Stimulated activated CD4-positive, alpha-beta T cell treated with anti-CD3 and anti-CD28 coated beads, Interleukin-1b, Interleukin-23, amount 100 ng/mL, for 1 hour (primary cell): ENCODE results near the gene NRXN2.

Experiments
- DNase-seq, 2 donors: peaks; one replicate each; pipeline ENCODE4 v3.0.0-alpha.2; 2020; ENCODE audit warnings: low read depth in 2 of 2

NRXN2 gene

GRCh38 chr11:64723117-64723906, at the start of gene NRXN2:
TSS of gene NRXN2 (minus strand) at chr11:64723197. CDS start at chr11:64713699, 9,498 bp downstream.
- DNase-seq: peak; percentile 56 to 68

GRCh38 chr11:64772303-64773018, 49.5 kb upstream of the NRXN2 start:
- DNase-seq: no peak

- no peak for DNase-seq
These were observed 48.9 kb upstream of the NRXN2 start for GRCh38 chr11:64771861-64772260.

GRCh38 chr11:64770120-64770519, 47.1 kb upstream of the NRXN2 start:
- DNase-seq: no peak

GRCh38 chr11:64769283-64769682, 46.3 kb upstream of the NRXN2 start:
- DNase-seq: no peak

GRCh38 chr11:64768300-64768694, 45.3 kb upstream of the NRXN2 start:
- no peak for DNase-seq

GRCh38 chr11:64767344-64768299, 44.6 kb upstream of the NRXN2 start:
- DNase-seq: peak in 1 of 2 donors; percentile 71

- no peak for DNase-seq
These were observed 43.9 kb upstream of the NRXN2 start for GRCh38 chr11:64766881-64767280.

- no peak for DNase-seq
These were observed 43.1 kb upstream of the NRXN2 start for GRCh38 chr11:64765851-64766665.

- no peak for DNase-seq
These were observed 42.4 kb upstream of the NRXN2 start for GRCh38 chr11:64765291-64765850.

- no peak for DNase-seq
These were observed 41.8 kb upstream of the NRXN2 start for GRCh38 chr11:64764753-64765152.

- no peak for DNase-seq
These were observed 41.1 kb upstream of the NRXN2 start for GRCh38 chr11:64764040-64764611.

- no peak for DNase-seq
These were observed 40.6 kb upstream of the NRXN2 start for GRCh38 chr11:64763526-64764039.

- no peak for DNase-seq
These were observed 39.9 kb upstream of the NRXN2 start for GRCh38 chr11:64762674-64763525.

GRCh38 chr11:64762277-64762673, 39.3 kb upstream of the NRXN2 start:
- DNase-seq: no peak

GRCh38 chr11:64760759-64761420, 37.9 kb upstream of the NRXN2 start:
- DNase-seq: no peak

- DNase-seq: no peak
These were observed 37.0 kb upstream of the NRXN2 start, which contains the start of gene PYGM for GRCh38 chr11:64759722-64760719. TSS of gene PYGM (minus strand) at chr11:64759974. CDS start at chr11:64759898, 76 bp downstream.
